ENCODE data around the gene SPATA13. TPM values are rescaled to one million over a fixed set of nuclear protein-coding genes. Genes with fewer than 3 reads are reported as not detected.
A peak's percentile ranks its signal among the peaks of the same experiment; 100 is the strongest.

SPATA13 gene
- total RNA-seq, 1 experiment from 2014 or later = 5.1 TPM

DNA sequence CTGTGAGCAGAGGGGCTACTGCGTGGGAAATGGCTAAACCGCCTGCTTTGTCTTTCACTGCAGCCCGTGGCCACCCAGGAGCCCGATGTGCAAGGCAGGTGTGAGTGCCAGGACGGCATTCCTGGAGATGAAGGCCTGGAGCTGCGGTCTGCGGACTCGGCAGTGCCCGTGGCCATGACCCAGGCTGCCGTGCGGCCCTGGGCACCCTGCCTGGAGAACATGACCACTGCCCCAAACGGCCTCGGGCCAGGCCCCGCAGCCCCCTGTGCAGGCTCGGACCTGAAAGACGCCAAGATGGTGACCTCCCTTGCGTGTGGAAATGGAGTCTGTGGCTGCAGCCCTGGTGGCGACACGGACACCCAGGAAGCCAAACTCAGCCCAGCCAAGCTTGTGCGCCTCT is 62.2 kb downstream of the SPATA13 start:
- no peak for DNase-seq (ENCODE audit: low spot score)

DNA sequence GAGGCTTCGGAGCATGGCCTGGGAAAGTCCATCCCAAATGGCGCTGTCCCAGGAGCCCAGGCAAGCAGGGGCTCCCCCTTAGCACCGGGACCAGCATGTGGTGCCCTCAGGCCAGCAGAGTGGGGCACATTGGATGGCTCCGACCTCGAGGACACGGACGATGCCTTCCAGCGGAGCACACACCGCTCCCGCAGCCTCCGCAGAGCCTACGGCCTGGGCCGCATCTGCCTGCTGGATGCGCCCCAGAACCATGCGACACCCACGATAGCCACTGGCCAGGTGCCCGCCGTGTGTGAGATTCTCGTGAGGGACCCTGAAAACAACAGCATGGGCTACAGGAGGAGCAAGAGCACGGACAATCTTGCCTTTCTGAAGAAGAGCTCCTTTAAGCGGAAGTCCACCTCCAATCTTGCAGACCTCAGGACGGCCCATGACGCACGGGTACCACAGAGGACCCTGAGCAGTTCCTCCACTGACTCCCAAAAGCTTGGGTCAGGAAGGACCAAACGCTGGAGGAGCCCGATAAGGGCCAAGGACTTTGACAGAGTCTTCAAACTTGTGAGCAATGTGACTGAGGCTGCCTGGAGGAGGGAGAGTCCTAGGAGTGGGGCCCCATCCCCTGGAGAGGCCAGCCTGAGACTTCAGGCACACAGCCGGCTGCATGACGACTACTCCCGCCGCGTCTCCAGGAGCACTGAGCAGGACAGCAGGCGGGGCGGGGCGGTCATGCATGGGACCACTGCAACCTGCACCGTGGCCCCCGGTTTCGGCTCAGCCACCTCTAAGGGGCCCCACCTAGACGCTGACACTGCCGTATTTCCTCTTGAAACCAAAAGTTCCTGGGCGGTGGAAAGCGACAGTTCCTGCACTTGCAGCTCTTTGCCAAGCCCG is 63.1 kb downstream of the SPATA13 start:
- no peak for DNase-seq (ENCODE audit: low spot score)

DNA sequence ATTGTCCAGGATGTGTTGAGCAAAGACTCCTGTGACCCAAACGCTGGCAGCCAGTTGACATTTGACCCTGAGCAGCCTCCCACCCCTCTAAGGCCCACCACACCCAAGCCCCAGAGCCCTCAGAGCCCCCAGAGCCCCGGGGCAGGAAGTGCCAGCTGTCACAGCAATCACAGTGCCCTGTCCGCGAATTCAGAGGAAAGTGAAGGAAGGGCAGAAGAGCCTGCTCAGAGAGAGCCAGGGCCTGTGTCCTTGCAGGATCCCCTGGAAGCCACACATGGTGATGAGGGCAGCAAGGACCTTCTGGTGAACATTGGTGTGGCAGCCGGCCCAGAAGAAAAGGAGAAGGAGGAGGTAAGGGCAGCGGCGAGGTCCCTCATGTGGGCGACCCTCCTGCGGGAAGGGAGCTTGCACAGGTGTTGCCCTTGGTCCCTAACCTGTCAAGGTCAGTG is 63.7 kb downstream of the SPATA13 start:
- no peak for DNase-seq (ENCODE audit: low spot score)

DNA sequence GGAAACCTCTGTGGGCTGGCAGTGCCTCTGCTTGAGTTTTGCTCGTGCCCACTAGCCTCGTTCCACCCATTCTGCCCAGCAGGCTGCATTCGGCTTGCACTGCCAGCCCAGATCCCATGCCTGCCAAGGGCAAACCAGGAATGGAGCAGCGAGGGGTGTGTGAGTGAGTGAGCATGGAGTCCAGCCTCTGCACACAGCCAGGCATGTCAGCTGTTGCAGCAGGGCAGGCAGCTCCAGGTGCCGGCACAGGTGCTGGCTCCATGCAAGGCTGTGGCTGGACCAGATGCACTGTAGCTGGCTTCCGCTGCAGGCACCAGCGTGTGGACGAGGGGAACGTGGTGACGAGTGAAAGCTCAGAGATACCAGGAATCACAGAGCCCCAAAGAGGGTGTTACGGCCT is 64.5 kb downstream of the SPATA13 start:
- no peak for DNase-seq (ENCODE audit: low spot score)

DNA sequence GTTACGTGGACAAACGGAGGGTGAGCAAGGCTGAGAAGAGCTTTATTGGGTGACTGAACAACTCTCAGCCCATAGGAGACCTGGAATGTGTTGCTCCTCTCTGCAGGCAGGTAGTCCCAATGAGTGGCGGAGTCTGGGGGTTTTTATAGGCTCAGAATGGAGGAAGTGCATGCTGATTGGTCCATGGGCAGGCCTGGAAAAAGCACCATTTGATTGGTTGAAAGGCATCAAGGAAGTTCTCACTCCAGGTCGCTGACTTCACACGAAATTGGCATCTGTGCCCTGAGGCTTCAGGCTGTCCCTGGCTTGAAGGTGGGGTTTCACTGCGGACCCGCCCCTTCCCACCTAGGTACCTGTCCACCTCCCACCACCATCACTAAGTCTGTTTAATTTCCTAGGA is 65.4 kb downstream of the SPATA13 start:
- no peak for DNase-seq (ENCODE audit: low spot score)

DNA sequence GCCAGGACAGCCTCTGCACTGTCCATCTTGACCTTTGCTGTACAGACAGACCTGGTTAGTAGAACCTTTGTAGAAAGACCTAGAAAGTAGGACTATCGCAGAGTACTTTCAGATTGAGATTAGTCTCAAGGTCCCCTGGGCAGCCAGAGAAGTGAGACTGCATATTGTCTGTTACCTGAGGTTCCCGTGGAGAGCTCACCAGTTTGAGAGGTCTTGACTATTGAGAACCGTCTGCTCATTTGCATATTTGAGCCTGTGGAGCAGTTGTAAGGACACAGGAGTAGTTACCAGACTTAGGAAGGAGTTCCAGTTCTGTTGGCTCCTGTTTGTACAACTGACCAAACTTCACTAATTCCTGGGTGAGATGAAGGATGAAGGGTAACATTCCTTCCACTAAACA is 66.2 kb downstream of the SPATA13 start:
- DNase-seq (ENCODE audit: low spot score) = no peak

DNA sequence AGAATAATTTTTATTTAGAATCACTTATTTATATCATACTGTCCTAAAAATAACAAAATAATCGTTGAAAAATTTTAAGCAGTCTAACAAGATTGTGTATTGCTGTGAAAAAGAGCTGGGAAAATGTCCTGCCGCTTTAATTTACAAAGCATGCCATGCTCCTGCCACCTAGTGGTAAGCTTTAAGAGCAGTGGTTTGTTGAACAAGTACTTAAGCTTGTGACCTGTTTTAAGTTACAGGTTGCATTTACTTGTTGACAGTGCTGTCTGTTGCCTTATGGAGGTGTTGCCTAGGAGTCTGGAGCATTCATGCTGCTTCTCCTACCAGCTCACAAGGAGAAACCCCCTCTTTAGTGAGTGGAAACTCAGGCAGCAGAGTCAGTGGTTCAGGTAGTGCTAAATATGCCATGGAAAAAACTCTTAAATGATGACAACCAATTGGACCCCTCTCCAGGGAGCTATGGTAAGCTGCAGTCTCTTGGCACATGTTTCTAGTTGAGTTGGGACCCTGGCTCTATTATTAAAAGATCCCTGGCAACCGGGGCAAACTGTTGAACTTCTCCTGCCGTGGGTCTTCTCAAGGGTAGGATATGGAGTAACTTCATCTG is 68.4 kb downstream of the SPATA13 start:
- peak; percentile 49 for DNase-seq (ENCODE audit: low spot score)

DNA sequence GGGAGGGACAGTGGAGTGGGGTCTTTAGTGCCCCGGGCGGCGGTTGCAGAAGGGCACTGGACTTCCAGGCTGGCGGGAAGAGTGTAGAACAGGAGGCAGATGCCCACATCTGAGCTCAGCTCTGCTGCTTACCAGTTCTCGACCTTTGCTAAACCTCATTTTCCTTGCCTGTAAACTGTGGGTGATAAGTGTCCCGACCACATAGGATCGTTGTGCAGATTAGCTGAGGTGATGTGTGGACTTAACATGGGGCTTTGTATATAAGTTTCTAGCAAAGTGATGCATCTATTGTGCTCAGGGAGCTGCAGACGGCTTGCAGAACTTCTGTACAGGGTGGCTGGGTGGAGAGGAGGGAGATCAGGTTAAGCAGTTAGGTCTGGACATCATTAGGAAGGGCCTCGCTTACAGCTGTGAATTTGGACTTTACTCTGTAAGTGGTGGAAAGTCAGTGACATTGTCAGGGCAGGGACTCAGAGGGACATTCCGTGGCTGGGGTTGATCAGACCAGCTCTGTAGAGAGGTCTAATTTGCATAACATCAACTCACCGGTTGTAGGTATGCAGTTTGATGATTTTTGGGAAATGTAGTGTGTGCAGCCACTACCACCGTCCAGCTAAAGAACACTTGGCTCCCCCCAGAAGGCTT is 70.0 kb downstream of the SPATA13 start:
- DNase-seq (ENCODE audit: low spot score) = no peak

DNA sequence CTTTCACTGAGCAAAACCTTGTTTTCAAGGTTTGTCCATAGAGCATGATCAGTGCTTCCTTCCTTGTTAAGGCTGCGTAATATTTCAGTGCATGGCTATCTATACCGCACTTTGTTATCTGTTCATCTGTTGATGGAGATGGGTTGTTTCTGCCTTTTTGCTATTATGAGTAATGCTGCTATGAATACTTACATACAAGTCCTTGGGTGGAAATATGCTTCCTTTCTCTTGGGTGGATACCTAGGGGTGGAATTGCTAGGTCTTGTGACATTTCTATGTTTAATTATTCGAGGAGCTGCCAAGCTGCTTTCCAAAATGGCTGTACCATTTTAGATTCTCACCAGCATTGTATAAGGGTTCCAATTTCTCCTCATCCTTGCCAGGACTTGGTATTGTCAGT is 70.9 kb downstream of the SPATA13 start:
- no peak for DNase-seq (ENCODE audit: low spot score)

DNA sequence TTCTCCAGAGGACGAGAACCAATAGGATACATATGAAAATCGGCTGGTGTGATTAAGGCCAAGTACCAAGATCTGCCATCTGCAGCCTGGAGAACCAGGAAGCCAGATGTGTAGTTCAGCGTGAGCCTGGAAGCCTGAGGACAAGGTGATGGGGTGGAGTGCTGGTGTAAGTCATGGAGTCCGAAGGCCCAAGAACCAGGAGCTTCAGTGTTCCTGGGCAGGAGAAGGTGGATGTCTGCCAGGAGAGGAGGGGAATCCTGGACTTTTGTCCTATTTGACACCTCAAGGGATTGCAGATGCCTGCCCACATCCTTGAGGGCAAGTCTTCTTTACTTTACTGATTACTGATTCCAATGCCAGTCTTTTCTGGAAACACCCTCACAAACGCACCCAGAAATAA is 71.5 kb downstream of the SPATA13 start:
- DNase-seq (ENCODE audit: low spot score) = no peak

DNA sequence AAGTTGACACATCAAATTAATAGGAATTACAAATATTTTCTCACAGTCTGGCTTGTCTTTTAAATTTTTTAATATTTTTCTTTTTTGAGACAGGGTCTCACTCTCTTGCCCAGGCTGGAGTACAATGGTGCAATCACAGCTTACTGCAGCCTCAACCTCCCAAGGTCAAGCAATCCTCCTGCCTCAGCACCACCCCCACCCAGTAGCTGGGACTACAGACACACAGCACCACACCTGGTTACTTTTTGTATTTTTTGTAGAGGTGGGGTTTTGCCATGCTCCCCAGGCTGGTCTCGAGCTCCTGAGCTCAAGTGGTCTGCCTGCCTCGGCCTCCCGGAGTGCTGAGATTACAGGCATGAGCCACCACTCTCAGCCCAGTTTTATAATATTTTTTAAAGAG is 72.0 kb downstream of the SPATA13 start:
- DNase-seq (ENCODE audit: low spot score) = no peak

DNA sequence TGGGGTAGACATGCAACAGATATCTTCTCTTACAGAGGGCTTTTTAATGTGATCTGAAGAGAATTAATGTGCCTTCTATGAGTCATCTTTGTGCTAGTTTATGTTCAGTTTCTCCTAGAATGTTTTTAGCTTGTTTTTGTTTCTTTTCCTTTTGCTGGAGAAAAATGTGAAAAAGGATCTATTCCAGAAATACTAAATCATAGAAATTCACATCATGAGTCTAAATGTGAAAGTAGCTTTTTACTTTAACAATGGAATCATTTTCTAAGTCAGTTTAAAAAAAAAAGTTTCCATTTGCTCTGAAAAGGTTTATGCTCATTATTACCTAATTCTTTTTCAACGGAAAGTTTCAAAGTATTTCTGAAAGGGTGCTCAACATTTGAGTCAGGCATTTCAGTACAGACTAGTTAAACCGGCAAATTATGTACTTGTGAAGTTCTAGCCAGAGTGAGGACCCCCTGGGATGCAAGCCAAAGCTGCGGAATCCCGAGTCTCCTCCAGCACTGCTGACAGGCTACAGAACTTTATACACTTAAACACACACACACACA is 72.9 kb downstream of the SPATA13 start:
- no peak for DNase-seq (ENCODE audit: low spot score)

DNA sequence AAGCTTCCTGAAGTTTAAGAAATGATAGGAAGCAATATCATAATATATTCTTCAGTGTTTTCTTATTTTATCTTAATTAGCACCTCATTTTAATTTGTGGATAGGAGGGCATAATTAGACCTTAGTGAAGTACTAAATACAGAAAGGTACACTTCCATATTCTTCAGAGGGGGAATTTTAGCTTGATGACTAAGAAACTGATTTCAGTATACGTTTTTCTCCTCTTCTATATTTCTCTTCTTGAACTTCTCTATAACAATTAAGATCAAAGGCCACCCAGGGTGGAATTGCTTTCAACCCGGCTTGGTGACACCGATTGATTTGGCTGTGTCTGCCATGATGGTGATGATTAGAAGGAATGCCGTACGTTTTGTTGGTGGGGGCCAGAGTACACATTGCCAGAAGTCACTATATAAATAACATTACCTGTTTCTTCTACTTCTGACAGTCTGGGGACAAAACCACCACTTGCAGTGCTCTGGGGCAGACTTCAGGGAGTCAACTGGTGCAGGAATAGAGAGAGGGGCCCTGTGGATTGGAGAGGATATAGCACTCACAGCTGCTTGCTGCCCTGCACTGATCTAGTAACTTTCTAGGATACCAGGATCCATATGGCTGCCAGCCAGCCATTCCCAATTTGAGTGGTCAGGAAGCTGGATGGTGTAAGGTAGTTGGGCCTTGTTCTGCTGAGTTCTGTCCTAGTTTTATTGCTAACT is 73.8 kb downstream of the SPATA13 start:
- no peak for DNase-seq (ENCODE audit: low spot score)

DNA sequence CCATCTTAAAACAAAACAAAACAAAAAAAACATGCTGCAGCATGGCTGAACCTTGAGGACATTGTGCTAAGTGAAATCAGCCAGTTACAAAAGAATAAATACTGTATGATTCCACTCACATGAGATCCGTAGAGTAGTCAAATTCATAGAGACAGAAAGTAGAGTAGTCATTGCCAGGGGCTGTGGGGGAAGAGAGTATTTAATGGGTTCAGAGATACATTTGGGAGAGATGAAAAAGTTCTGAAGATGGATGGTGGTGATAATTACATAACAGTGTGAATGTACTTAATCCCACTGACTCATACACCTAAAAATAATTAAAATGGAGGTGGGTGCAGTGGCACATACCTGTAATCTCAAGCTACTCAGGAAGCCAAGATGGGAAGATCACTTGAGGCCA is 76.8 kb downstream of the SPATA13 start:
- DNase-seq (ENCODE audit: low spot score) = no peak

DNA sequence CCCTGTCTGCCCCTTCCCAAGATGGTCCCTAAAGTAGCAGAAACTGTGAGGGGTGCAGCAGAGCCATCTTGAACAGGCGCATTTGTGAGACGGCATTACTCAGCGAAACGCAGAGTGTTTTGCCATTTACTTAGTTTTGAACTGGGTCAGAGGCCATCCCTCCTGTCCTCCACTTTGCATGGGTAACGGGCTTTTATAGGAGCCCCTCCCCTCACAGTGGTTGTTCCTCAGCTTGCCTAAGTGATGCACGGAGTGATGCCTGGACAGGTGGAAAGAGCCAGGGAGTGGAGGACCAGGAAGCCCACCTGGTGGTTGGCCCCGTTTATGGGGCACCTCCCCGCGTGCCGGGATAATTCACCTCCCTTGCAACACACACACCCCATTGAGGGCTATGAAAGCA is 80.8 kb downstream of the SPATA13 start:
- no peak for DNase-seq (ENCODE audit: low spot score)

DNA sequence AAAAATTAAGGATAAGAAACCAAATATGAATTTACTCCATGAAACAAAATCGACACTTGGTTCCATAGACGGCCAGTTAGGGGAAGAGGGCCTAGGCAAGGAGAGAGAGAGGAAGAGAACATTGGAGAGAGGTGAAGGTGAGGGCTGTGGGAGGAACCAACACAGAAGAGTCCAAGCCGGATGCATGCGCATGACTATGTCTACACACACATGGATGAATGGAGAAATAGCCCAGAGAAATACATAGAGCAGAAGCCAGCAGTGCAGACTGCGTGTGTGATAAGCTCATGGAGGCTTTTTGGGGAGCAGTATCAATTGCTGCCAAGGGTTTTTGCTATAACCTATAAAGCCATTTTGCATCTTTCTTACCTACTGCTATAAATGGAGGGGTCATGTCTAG is 81.6 kb downstream of the SPATA13 start:
- DNase-seq (ENCODE audit: low spot score) = no peak

DNA sequence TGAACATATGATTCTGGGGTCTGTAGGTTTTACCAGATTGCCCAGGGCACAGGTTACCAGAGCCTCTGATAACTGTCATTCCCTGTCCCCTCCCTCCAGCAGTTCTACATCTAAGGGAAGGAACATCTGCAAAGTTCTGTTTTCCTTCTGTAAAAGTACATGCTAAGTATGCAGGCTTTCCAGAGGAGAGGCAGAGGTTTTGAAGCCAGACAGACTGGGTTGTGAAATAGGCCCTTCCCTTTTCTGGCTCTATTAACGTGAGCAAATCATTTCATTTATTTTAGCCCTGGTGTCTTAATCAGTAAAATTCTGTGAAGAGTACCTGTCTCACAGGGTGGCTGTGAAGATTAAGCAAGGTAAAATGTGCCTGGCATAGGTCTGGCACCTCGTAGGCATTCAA is 82.8 kb downstream of the SPATA13 start:
- no peak for DNase-seq (ENCODE audit: low spot score)

DNA sequence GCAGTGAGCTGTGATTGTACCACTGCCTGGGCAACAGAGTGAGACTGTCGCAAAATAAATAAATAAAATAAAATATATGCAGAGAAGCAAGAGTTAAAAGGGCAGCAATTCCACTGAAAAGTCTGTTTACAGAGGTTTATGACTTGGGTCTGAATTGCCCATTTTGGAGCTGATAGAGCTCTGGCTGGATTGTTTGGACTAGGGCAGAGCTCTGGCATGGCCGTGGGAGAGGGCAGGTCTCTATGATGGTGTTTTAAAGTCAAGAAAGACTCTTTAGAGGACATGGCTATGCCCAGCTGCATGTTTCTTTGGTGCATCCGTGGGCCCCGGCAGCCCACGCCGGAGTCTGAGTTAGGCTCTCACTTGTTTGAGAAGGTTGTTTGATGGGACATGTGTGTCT is 84.3 kb downstream of the SPATA13 start:
- DNase-seq (ENCODE audit: low spot score) = no peak

DNA sequence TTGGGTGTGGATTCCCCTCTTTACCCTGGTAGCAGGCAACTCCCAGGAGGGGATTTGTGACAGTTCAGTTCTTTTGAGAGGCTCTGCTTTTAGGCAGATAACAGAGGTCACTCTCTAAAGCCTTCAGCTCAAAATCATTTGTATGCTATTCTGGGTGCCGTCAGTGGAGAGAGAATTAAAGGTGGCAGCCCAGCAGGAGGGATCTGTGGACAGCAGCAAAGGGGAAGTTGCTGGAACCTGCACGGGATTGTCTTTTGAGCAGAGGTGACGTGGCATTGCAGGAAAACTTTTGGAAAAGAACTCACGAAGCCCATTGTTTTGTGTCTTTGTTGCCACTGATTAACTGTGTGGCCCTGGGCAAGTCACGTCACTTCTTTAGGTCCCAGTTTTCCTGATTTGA is 86.5 kb downstream of the SPATA13 start:
- DNase-seq (ENCODE audit: low spot score) = no peak

DNA sequence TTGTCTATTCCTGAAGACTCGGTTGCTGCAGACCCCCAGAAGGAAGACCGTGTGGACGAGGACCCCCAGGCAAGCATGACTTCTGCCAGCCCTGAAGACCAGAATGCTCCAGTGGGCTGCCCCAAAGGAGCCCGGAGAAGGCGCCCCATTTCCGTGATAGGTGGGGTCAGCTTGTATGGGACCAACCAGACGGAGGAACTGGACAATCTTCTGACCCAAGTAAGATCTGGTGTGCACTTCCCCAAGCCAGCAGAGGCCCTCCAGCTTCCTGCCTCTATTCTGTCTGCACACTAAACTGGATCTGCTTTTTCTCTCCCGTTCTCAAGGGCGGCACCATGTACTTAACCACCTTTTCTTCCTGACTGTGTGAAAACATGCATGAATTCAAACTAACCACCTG is 89.1 kb downstream of the SPATA13 start:
- DNase-seq (ENCODE audit: low spot score) = no peak

DNA sequence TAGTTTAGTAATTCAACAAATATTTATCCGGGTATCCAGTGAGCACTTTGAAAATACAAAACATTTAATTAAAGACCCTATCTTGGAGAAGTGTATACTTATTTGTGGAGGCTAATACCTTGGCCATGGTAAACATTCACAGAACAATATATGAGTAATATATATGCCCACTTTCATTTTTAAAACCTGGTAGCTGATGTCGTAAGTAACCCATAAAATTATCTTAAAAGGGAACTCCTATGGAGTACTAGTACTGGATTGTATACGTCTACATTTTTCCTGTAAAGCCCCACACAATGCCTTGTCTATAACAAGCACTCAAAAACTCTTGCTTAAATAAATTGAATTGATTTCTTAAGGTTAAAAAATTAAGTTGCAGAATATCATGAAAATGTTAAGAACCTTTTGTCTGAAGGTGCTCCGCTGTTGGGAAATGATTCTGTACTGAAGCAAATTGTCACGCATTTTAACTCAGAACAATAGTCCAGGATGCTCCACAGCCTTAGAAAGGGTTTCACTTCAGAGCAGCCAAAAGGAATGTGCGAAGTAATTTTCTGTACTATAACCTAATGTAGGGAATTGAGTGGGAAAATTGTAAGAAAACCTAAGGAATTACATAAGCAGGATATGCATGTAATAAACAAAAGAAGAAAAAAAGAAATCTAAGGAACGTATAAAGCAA is 90.0 kb downstream of the SPATA13 start:
- DNase-seq (ENCODE audit: low spot score) = no peak

All from H4 (cell line).